ENCODE data around the gene ACTA2. TPM values are rescaled to one million over a fixed set of nuclear protein-coding genes. Genes with fewer than 3 reads are reported as not detected.
A peak's percentile ranks its signal among the peaks of the same experiment; 100 is the strongest.

The ACTA2 gene
- total RNA-seq, 2 donors from 2014 or later = not detected

DNA sequence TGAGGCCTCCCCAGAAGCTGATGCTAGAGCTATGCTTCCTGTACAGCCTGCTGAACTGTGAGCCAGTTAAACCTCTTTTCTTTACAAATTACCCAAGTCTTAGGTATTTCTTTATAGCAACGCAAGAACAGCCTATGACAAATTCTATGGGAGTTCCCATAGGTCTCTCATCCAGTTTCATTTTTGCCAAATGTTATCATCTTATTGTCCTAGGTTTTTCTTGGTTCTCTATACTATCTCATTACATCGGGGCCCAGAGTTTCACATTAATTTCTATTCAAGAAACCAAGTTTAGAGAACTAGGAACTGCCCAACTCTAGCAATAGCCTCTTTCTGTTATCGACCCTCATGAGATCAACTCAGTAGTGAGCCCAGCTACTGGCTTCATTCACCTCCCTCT is 15.9 kb downstream of the ACTA2 start:
- WGBS, 2 experiments (ENCODE audit: insufficient coverage in 1 of 2, insufficient read length in 1 of 2) = 82 to 100% methylated on average over 2 to 3 of the region's 3 CpGs
- Mint-ChIP-seq H3K9me3 (no peaks in the 10 kb centered on the region), H3K36me3 (ENCODE audit: low read depth) (no peaks in the 10 kb centered on the region), H3K27ac (no peak overlapping the region), H3K4me3 (no peak overlapping the region), H3K4me1 (peaks cover 7% of the 10 kb centered on the region), H3K27me3 (ENCODE audit: insufficient read depth) (peaks cover 7% of the 10 kb centered on the region)
- no peak for DNase-seq
- Histone ChIP-seq H3K9ac (ENCODE audit: extremely low read depth, low read length, poor library complexity, severe bottlenecking) (no peak overlapping the region), H3K9me3 (ENCODE audit: control insufficient read depth, low read length) (no peaks in the 10 kb centered on the region), H3K4me1 (ENCODE audit: control insufficient read depth, insufficient read depth, low read length) (no peaks in the 10 kb centered on the region), H3K36me3 (ENCODE audit: control insufficient read depth, insufficient read depth, low read length) (no peaks in the 10 kb centered on the region), H3K27me3 (ENCODE audit: control insufficient read depth, insufficient read depth, low read length, poor library complexity, severe bottlenecking) (peaks cover 8% of the 10 kb centered on the region), H3K27ac (ENCODE audit: low read depth, low read length) (no peak overlapping the region), H3K4me3 (ENCODE audit: low read length) (no peak overlapping the region)
- TF ChIP-seq CTCF (conservative IDR thresholded peaks at IDR 0.05) = no peak

DNA sequence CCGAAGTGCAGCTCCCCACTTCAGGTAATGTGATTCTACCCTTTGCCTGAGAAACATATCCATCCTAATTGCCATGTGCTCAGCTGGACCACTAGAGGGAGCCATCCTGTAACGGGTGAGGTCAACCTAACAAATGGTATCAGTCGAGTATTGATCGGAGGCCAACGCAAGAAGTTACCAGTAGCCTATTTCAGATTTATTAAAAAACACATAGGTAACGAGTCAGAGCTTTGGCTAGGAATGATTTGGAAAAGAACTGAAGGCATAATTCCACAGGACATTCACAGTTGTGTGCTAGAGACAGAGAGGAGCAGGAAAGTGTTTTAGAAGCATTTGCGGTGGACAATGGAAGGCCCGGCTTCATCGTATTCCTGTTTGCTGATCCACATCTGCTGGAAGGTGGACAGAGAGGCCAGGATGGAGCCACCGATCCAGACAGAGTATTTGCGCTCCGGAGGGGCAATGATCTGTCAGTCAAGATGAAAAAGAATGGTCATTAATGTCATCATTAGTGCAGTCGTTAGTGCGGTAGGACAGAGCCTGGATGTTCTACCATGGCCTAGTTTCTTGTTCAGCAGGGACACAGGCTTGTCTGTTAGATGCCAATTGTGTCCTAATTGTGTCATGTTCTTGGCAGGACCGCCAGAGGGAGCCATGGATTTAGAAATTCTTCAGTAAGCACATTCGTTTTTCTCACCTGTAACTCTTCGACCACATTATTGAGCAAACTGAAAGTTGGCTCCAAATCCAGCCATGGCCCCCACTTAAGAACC is 17.5 kb downstream of the ACTA2 start:
- Histone ChIP-seq H3K36me3 (ENCODE audit: control insufficient read depth, insufficient read depth, low read length) (no peaks in the 10 kb centered on the region), H3K4me3 (ENCODE audit: low read length) (no peak overlapping the region), H3K9ac (ENCODE audit: extremely low read depth, low read length, poor library complexity, severe bottlenecking) (no peak overlapping the region), H3K27me3 (ENCODE audit: control insufficient read depth, insufficient read depth, low read length, poor library complexity, severe bottlenecking) (peaks cover 21% of the 10 kb centered on the region), H3K9me3 (ENCODE audit: control insufficient read depth, low read length) (no peaks in the 10 kb centered on the region), H3K27ac (ENCODE audit: low read depth, low read length) (no peak overlapping the region), H3K4me1 (ENCODE audit: control insufficient read depth, insufficient read depth, low read length) (no peaks in the 10 kb centered on the region)
- peak; percentile 84 for DNase-seq
- peak; percentile 83 for TF ChIP-seq CTCF (conservative IDR thresholded peaks at IDR 0.05)
- Mint-ChIP-seq H3K4me3 (no peak overlapping the region), H3K27ac (peak overlapping the region; percentile 13), H3K27me3 (ENCODE audit: insufficient read depth) (peaks cover 16% of the 10 kb centered on the region), H3K4me1 (peaks cover 7% of the 10 kb centered on the region), H3K36me3 (ENCODE audit: low read depth) (no peaks in the 10 kb centered on the region), H3K9me3 (no peaks in the 10 kb centered on the region)
- WGBS, 2 experiments (ENCODE audit: insufficient coverage in 1 of 2, insufficient read length in 1 of 2) = 61 to 66% methylated on average over 16 to 17 of the region's 17 CpGs

DNA sequence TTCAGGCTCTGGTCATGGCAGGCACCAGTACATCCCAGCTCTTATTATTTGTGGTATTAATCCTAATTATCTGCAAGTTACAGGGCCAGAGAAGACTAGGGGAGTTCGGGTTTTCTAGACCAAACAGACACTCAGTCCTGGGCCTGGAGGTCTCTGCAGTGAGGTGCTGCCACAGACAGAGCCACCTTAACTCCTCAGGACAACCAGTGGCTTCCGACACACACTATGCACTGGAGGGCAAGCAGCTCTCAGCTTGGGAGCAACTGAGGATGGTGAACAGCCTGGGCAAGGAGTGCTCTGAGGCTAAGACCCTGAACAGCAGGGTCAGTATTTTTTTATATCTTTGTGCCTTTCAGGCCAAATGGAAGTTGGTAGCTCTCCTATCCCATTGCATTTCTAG is 19.0 kb downstream of the ACTA2 start:
- Histone ChIP-seq H3K9me3 (ENCODE audit: control insufficient read depth, low read length) (no peaks in the 10 kb centered on the region), H3K27ac (ENCODE audit: low read depth, low read length) (no peak overlapping the region), H3K9ac (ENCODE audit: extremely low read depth, low read length, poor library complexity, severe bottlenecking) (no peak overlapping the region), H3K36me3 (ENCODE audit: control insufficient read depth, insufficient read depth, low read length) (no peaks in the 10 kb centered on the region), H3K4me1 (ENCODE audit: control insufficient read depth, insufficient read depth, low read length) (no peaks in the 10 kb centered on the region), H3K4me3 (ENCODE audit: low read length) (no peak overlapping the region), H3K27me3 (ENCODE audit: control insufficient read depth, insufficient read depth, low read length, poor library complexity, severe bottlenecking) (peaks cover 24% of the 10 kb centered on the region)
- TF ChIP-seq CTCF (conservative IDR thresholded peaks at IDR 0.05) = no peak
- Mint-ChIP-seq H3K4me3 (no peak overlapping the region), H3K27ac (no peak overlapping the region), H3K27me3 (ENCODE audit: insufficient read depth) (peaks cover 17% of the 10 kb centered on the region), H3K36me3 (ENCODE audit: low read depth) (no peaks in the 10 kb centered on the region), H3K9me3 (no peaks in the 10 kb centered on the region), H3K4me1 (peaks cover 7% of the 10 kb centered on the region)
- WGBS, 2 experiments (ENCODE audit: insufficient coverage in 1 of 2, insufficient read length in 1 of 2) = 83% methylated on average over 2 of the region's 2 CpGs; no CpG with 5 or more reads in 1 of the 2 experiments
- no peak for DNase-seq

Data from endodermal cell (in vitro differentiated cells).